CD4-positive, alpha-beta T cell treated with Interleukin-17A for 1 hour (primary cell): ENCODE results near the gene S1PR4.

Source experiments
- DNase-seq: peaks from one replicate; pipeline ENCODE4 v3.0.0-alpha.2; 2020

Gene S1PR4, protein sequence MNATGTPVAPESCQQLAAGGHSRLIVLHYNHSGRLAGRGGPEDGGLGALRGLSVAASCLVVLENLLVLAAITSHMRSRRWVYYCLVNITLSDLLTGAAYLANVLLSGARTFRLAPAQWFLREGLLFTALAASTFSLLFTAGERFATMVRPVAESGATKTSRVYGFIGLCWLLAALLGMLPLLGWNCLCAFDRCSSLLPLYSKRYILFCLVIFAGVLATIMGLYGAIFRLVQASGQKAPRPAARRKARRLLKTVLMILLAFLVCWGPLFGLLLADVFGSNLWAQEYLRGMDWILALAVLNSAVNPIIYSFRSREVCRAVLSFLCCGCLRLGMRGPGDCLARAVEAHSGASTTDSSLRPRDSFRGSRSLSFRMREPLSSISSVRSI

DNA sequence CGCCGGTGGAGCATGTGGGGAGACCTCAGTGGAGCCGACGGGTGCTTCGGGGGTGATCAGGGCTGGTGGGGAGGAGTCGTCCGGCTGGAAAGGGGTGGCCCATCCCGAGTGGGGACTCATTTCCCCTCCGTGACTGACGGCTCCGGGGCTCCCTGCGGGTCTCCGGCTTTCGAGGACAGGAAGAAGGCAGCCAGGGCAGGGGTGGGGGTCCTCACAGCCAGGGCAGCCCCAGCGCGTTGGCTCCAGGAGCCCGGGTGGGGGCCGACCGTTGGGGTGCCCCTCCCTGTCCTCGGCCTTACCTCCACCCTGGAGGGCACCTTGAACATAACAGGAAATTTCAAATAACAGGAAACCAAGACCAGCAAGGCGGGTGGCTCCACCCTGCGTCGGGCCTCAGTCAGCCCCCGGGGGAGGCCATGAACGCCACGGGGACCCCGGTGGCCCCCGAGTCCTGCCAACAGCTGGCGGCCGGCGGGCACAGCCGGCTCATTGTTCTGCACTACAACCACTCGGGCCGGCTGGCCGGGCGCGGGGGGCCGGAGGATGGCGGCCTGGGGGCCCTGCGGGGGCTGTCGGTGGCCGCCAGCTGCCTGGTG, at the start of gene S1PR4:
S1PR4 (plus strand) TSS at position 393 of the 596 bp plus-strand sequence; CDS start at position 417, 24 bp downstream.
- DNase-seq = peak; percentile 83

DNA sequence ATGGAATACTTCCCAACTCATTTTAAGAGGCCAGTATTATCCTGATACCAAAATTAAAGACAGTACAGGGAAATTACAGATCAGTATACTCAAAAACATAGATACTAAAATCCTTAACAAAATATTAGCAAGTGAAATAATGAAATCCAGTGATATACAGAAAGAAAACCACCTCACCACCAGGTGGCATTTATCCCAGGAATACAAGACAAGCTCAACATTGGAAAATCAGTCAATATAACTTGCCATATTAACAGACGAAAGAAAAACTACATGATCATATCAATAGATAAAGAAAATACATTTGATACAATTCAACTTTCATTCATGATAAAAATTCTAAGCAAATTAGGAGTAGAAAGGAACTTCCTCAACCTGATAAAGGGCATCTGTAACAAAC, 49.5 kb upstream of the S1PR4 start:
- DNase-seq = peak; percentile 55

DNA sequence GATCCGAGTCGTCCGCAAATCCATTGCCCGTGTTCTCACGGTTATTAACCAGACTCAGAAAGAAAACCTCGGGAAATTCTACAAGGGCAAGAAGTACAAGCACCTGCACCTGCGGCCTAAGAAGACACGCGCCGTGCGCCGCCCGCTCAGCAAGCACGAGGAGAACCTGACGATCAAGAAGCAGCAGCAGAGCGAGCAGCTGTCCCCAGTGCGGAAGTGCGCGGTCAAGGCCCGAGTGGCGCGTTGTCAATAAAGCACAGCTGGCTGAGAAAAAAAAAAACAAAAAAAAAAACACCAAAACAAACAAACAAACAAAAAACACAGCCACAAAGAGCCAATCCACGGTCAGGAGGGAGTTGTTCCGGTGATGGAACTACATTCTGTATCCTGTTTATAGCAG, 47.4 kb upstream of the S1PR4 start:
- peak; percentile 57 for DNase-seq

DNA sequence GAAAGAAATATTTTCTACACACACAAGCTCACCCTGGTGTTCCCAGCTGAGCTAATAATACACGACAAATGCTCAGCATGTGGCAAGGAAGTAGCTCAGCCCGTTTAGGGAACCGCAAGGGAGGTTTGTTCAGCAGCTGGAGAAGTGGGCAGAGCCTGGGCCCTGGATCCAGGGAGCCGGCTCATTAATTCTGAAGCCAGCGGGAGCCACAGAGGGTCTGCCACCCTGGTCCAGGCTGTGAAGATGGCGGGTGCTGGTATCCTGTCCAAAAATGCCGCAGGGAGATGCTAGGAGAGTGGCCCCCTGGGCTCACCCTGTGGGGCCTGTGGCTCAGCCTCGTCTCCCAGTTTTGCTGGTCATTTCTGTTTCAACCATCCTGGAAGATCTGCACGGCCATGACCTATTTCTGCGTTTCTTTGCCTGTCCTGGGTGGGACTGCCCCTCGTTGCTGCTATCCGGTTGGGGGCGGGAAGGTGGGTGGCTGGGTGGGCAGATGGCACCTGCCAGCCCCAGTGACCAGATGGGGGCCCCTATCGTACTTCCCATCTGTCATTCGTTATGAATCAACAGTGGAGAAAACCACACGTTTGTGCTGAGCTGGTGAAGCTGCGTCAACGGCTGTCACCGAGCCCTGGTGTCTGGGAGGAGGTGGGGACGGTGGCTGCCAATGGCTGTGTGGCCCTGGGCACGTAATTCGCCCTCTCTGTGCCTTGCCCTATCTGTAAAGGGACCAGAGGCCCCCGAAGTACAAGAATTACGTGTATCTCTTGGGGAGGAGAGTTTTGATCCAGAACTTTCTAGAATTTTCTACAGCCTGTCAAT, 45.4 kb upstream of the S1PR4 start:
- DNase-seq = peak; percentile 88

DNA sequence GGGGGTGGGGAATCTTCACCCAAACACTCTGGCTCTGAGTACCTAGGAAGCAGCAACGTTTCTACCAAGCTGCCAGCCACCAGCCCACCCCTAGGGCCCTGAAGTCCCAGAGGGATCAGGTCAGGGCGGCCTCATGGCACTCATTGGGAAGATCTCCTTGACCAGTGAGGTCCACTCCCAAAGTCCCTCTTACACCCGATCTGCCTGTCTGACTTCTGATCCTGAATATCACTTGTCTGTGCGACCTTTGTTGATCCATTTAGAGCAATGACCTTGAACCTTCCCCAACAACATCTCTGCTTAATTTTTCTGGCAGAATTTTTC, 44.8 kb upstream of the S1PR4 start:
- DNase-seq = no peak

DNA sequence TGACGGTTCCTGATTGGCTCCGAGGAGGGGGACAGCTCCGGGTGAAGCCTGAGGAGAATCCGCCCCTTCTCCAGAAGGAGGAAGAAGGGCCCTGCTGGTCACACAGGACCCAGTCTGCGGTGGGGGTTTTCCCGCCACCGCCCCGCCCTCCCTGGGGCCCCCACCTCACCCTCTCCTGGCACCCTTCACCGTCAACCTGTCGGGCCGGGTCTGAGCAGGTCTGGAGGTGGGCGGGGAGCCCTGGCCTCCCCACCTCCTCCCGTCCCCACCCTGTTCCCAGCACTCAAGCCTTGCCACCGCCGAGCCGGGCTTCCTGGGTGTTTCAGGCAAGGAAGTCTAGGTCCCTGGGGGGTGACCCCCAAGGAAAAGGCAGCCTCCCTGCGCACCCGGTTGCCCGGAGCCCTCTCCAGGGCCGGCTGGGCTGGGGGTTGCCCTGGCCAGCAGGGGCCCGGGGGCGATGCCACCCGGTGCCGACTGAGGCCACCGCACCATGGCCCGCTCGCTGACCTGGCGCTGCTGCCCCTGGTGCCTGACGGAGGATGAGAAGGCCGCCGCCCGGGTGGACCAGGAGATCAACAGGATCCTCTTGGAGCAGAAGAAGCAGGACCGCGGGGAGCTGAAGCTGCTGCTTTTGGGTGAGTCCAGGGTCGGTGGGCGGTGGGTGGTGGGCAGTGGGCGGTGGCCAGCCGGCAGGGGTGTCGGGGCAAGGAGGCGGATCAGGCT, 42.4 kb upstream of the S1PR4 start, which contains the start of gene GNA15:
GNA15 (plus strand) TSS at position 73 of the 723 bp plus-strand sequence; CDS start at position 491, 418 bp downstream.
- DNase-seq = peak; percentile 73

DNA sequence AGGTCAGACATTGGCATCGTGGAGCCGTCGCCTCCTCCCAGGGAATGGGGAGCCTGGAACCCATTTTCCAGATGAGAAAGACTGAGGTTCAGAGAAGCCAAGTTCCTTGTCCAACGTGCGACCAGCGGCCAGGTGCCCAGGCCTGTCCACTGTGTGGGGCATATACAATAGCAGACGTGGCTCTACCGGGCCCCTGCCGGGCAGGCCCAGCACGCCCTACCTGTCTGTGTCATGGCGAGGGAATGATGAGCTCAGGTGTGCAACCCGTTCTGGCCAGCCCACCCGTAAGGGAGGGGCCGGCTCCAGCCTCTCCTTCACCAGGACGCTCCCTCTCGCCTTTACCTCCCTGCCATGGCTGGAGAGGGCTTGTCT, 41.9 kb upstream of the S1PR4 start:
- no peak for DNase-seq

DNA sequence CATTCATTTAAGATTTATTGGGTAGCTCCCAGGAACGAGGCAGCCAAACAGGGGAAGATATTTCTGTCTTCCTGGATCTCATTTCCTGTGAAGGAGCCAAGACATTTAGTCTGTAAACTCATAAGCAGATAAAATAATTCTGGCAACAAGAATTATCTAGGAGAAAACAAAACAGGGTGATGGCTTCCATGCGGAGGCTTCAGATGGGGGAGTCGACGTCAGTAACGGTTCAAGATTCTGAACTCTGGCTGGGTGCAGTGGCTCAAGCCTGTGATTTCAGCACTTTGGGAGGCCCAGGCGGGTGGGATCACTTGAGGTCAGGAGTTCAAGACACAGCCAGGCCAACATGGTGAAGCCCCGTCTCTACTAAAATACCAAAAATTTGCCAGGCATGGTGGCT, 41.5 kb upstream of the S1PR4 start:
- DNase-seq = no peak

DNA sequence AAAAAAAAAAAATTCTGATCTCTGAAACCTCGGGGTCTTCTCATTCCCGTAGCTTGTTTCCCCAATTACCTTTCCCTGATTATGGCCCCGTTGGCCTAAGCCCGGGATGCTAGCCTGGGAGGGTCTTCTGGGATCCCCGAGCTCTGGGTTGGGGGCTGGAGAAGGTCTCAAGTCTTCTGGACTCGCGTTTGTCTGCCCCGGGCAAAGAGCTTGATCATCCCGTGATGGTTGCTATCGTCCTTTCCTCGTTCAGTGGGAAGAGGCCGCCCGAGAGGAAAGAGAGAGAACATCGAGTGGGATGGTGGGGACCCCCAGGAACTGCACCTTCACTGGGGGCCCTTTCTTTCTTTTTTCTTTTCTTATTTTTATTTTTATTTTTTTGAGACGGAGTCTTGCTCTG, 40.3 kb upstream of the S1PR4 start:
- DNase-seq = no peak

DNA sequence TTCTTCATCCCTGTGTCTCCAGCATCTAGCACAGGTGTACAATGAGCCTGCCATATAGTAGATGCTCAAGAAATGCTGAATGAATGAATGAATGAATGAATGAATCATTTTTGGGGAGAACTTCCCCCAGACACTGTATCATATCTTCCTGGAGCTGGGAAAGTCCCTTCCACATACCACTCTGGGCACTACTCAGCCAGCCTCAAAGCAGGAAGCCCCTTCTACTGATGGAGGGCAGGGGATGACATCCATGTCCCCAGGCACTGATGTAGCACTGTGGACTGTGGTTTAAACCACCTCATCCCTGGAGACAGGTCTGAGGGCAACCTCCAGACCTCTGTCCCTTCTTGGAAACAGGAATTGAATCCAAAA, 37.9 kb upstream of the S1PR4 start:
- DNase-seq = peak; percentile 39

DNA sequence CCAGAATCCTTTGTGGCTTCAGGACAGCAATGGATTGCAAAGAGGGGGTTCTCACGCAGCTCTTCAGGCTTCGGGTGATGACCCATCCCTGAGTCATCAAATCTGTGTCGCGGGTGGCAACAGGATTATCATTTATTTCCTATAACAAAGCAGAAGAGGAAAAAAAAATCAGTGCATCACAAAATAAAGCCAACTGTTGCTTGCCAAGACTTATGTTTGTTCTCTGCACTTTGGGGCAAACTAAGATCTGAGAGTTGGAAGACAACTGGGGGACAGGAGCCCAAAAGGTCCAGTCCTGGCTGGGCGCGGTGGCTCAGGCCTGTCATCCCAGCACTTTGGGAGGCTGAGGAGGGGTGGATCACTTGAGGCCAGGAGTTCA, 36.3 kb upstream of the S1PR4 start:
- DNase-seq = no peak

DNA sequence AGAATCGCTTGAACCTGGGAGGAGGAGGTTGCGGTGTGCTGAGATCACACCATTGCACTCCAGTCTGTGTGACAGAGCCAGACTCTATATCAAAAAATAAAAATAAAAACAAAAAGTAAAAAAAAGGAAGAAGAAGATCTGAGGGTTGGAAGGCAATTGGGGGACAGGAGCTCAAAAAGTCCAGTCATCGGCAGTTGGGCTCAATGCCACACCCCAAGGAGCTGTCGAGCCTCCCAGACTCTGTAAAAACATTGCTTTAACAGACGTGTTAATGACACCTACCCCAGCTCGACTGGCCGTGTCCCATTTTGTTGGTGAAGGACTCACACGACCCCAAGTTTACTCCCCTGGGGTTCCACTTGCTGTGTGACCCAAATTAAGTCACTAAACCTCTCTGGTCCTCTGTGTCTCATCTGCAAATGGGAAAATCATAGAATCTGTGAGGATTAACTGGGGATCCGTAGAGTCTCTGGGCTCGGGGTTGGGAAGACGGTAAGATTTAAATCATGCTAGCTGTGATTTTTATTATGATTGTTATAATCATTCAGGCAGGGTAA, 35.7 kb upstream of the S1PR4 start:
- no peak for DNase-seq

DNA sequence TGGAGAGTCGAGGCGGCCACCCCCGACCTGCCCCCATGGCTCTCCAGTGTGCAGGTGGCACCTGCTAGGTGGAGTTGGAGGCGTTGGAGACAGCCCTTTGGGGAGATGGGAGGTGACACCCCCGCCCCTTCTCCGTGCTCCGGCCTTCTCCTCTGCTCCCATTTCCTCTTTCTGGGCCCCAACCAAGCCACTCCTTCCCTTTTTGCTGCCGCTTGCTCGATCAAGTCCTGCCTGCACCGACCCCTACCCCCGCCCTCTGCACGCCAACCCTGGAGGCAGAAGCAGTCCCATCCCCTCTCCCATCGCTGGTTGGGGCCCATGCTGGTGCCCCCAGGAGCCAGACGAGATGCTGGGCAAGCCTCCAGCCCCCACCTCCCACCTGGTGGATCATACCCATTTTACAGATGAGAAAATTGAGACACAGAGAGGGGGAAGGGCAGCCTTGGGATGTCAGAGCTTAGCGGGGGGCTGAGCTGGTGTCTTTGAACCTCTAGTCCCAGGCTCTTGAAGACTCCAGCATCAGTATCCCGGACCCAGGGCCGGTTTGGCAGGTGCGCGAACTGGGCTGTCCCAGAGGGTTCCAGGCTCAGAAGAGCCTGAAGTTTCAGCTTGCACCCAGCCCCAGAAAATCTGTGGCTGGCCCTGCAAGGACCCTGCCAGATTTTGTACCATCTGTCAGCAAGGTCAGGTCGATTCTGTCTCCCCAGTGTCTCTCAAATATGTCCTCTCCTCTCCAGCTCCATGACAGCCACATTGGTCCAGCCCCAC, 32.5 kb upstream of the S1PR4 start:
- DNase-seq = no peak

DNA sequence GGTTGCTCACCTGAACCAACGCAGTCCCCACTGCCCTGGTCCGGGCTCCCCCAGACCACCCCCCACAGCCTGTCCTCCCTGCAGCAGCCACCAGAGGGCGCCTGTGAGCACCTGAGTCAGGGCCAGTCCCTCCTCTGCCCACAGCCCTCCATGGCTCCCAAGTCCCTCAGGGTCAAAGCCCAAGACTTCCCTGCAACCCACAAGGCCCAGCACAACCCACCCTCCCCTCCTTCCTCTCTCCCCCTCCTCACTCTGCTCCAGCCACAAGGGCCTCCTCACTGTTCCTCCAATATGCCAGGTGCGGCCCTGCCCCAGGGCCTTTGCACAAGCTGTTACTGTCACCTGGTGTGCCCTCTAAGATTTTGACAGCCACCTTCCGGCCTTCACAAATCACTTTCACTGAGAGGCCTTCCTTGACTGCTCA, 31.9 kb upstream of the S1PR4 start:
- peak; percentile 67 for DNase-seq

DNA sequence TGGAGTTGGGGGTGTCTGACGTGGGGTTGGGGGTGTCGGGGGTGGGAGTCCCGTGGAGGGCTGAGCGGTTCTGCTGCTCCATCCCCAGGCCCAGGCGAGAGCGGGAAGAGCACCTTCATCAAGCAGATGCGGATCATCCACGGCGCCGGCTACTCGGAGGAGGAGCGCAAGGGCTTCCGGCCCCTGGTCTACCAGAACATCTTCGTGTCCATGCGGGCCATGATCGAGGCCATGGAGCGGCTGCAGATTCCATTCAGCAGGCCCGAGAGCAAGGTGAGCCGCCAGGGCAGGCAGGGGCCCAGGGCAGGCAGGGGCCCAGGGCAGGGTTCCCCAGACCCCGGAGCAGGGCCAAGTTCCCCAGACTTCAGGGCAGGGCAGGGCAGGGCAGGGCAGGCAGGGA, 30.1 kb upstream of the S1PR4 start:
- DNase-seq = no peak

DNA sequence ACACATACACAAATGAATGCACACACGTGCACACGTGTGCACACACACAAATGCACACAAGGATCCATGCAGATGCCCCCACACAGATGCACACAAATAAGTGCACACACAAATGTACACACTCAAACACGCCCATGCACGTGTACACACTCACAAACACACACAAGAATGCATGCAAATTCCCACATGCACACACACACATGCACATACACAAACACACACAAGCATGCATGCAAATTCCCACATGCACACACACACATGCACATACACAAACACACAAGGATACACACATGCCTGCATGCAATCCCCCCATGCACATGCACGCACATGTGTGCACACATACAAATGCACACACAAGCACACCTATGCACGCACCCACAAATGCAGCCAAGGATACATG, 29.5 kb upstream of the S1PR4 start:
- DNase-seq = no peak

DNA sequence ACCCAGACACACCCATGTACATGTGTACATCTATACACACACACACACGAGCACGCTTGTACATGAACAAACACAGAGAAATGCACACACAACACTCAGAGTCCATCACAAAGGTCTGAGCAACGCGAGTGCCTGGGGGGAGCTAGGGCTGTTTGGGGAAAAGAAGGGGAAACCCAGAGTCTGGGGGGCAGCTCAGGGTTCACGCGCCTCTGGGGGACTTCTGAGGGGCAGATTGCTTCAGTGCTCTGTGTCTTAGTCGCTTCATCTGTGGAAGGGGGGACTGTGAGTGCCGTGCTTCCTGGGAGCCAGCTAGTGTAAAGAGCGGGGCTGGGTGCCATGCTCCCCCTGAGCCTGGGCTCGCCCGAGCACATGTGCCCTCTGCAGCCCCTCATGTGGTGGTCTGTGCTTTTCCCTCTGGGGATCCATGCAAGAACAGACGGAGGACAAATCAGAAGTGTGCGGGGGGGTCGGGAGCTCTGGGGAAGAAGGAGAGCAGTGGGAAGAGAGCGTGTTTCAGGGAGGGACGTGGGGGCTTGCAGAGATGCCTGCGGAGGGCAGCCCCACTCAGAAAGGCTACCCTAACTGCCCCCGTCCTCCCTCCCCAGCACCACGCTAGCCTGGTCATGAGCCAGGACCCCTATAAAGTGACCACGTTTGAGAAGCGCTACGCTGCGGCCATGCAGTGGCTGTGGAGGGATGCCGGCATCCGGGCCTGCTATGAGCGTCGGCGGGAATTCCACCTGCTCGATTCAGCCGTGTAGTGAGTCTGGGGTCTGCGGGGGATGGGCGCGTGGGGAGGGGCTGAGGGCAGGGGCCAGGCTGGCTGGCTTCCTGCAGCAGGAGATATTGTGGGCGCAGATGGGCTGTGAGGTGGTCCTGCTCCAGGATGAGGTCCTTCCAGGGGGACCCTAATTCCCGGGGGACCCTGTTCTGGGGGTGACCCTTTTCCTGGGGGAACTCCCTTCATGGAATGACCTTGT, 28.8 kb upstream of the S1PR4 start:
- no peak for DNase-seq

DNA sequence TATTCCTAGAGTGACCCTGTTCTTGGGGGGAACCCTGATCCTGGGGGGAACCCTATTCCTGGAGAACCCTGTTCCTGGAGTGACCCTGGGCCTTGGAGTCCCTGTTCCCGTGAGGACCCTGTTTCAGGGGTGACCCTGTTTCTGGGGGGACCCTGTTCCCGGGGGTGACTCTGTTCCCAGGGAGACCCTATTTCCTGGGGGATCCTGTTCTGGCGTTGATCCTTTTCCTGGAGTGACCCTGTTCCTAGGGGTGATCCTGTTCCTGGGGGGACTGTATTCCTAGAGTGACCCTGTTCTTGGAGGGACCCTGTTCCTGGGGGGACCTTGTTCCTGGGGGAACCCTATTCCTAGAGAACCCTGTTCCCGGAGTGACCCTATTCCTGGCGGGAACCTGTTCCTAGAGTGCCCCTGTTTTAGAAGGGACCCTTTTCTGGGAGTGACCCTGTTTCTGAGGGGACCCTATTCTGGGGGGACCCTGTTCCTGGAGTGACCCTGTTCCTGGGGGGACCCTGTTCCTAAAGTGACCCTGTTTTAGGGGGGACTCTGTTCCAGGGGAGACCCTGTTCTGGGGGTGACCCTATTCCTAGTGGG, 27.7 kb upstream of the S1PR4 start:
- DNase-seq = no peak

DNA sequence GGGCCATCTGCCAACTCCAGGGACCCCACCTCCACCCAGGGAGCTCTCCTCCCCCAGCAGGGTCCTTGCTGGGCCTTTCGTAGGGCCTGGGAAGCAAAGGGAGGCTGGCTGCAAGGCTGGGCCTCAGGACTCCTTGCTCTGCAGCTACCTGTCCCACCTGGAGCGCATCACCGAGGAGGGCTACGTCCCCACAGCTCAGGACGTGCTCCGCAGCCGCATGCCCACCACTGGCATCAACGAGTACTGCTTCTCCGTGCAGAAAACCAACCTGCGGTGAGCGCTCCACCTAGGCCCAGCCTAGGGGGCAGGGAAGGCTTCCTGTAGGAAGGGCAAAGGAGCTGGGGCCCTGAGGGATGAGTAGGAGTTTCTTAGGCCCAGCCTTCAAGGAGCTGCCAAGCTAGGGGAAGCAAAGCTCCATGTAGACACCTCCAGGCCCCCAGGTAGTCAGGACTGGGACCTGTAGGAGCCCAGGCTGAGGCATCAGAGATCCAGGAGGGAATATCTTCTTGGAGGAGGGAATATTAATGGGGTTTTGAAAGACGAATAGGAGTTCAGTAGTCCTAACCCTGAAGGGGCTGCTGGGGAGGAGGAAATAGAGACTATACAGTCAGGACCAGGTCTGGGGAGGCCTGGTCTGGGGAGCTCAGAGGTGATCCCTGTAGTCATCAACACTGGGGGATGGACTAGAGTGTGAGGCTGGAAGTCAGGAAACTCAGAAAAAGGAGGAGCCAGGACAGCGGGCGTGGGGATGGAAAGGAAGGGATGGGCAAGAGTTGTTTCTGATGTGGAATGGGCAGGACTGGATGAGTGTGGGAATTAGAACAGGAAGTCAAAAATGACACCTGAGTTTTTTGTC, 26.8 kb upstream of the S1PR4 start:
- DNase-seq = no peak

DNA sequence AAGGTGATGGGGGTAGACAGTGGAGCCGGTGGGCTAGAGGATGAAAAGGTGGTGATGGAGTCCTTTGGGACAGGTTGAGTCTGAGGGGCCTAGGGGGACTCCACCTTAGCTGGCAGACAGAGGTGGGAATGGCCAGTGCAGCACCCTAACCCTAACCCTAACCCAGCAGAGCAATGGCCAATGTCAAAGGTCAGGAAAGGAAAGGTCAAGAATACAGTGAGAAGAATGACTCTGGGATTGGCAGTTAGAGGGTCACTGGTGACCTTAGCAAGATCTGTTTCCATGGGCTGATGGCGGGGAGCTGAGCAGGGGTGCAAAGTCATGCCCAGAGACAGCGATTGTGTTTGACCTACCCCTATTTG, 26.2 kb upstream of the S1PR4 start:
- no peak for DNase-seq
